Activated CD4-positive, alpha-beta T cell treated with anti-CD3 and anti-CD28 coated beads, Interleukin-2, amount 50 U/mL, for 16 hours (primary cell): ENCODE results near the gene TRABD2A.
"Not testable (repeated sequence)": the region's sequence is repeated elsewhere in the genome, so short reads cannot be mapped to it uniquely, and the experiment has no call there.

ENCODE experiments used
- DNase-seq: peaks from one replicate; pipeline ENCODE4 v3.0.0-alpha.2; 2020

Gene TRABD2A

DNA sequence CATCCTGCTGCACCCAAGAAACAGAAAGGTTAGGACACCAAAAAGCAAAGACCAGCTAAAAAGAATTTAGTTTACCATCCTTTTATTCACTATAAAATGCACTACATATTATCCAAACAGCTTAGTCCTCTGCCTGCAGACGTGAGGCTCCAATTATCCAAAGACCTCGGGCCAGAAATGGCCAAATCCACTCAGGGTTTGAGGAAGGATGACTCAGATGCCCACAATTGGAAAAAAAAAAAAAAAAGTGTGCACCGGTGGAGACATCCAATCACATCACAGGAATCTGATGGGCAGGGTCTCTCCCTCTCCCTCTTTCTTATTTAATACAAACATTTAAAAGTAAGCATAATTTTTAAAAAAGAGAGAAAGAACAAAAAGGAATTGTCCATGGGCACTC is 65.7 kb downstream of the TRABD2A start:
- DNase-seq: no peak

DNA sequence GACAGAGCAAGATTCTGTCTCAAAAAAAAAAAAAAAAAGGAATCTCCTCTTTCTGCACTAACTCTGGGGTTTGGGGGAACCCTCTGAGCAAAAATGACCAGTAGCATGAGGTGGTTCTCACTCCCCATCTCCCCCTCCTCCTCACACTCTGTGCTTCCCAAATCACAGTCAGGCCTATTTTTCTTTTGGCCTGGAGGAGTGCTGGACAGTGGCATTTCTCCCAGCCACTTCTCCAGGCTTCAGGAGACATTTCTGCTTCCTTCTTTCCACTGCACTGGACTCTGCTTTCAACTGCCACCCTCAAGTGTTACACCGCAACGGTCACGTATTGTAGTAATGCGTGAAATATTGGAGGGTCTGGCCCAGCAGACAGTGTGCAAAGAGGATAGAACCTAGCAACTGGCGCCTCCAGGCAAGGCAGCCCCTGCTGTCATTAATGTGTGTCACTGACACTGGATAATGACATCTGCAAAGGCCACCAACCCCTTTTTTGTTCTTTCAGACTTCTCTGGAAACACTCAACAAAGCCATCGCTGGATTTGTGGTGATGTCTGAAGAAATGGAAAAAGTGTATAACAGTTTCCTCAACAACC is 68.9 kb downstream of the TRABD2A start:
- DNase-seq: no peak

DNA sequence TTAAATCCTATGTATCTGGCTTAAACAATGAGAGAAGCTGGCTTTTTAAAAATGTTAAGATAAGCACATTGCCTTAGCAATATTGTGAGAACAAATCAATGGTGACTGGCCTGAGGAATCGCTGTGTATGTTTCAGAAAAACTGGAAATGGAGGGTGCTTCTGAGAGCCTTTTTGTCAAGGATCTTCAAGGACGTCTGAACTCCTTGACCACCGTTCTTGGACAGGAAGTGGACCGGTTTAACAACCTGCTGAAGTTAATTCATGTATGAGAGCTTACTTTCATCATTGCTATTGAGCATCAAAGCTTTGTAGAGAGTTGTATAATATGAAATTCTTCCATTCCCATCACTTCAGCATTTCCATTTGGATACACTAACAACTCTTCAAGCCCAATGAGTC is 72.6 kb downstream of the TRABD2A start:
- no peak for DNase-seq

DNA sequence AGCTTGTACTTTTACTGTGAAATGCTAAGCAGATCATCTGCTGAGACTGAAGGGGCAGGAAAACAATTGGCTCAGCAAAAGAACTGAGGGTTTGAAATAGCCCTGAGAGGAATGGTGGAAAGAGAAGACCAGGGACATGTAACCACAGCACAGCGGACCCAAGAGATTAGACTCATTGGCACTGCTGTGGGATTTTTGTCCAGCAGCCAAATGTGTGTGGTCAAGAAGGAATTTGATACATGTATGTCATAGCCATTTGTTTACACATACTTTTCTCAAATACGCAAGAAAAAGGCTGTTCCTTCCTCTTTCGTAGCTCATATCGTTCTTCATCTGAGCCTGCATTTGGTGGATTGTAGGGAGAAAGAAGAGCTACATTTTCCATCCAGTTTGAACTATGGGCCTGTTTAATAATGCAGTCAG is 73.8 kb downstream of the TRABD2A start:
- no peak for DNase-seq

DNA sequence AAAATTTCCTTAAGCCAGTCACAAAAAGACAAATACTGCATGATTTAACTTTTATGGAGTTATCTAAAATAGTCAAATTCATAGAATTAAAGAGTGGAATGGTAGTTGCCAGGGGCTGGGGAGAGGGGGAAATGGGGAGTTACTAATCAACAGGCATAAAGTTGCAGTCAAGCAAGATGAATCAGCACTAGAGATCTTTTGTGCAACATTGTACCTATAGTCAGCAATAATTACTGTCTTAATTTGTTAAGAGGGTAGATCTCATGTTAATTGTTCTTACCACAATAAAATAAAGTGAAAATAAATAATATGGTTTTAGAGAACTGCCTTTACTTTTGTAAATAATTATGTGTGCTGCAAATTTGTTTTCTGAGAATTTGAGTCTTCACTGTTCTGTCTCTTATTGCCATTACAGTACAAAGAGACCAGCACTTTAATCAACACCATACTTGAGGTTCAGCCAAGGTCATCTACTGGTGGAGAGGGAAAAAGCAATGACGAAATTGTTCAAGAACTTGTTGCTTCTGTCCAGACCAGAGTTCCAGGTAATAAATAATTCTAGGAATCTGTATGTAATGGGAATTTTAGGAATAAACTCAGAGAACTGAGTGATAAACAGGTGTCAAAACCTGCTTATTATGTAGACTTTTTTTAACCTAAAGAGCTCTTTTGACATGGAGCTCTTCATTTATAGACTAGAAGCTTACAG is 75.5 kb downstream of the TRABD2A start:
- DNase-seq: no peak

DNA sequence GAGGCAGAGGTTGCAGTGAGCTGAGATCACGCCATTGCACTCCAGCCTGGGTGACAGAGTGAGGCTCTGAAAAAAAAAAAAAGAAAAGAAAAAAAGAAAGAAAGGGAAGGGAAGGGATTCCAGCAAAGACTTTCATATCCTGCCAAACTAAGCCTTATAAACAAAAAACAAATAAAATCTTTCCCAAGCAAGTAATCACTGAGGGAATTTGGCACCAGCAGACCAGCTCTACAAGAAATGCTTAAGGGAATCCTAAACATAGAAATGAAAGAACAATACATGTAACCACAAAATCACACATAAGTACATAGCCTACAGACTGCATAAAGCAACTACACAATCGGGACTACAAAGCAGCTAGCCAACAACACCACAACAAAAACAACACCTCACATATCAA is 79.1 kb downstream of the TRABD2A start:
- DNase-seq: no peak

DNA sequence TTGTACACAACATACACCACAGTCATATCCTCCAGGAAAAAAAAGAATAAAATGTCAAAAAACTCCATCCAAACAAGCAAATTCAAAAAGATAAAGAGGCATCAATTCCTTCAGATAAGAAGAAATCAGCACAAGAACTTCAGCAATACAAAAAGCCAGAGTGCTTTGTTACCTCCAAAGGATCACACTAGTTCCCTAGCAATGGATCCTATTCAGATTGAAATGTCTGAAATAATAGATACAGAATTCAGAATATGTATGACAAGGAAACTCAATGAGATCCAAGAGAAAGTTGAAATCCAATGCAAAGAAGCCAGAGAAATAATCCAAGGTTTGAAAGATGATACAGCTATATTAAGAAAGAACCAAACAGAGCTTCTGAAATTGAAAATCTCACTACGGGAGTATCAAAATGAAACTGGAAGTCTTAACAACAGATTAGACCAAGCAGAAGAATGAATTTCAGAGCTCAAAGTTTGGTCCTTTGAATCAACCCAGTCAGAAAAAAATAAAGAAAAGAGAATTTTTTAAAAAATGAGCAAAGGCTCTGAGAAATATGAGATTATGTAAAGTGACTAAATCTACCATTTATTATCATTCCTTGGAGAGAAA is 80.6 kb downstream of the TRABD2A start:
- DNase-seq: peak; percentile 13

DNA sequence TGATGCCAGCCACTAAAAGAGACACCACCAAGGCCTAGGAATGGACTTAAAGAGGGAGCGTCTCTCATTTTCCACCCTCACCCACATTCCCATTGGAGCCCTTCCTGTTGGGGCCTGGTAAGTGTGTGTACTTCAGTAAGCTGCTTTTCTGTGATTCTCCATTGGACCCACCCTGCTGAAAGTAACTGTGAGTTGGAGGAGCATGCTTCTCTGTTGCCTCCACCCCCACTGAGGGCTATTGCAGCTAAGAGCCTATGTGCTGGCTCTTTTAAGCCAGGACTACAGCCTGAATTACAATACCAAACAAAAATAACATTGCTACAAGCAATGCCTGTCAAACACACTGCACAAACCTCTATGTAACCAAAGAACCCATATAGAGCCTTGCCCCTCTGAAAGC is 81.1 kb downstream of the TRABD2A start:
- no peak for DNase-seq

DNA sequence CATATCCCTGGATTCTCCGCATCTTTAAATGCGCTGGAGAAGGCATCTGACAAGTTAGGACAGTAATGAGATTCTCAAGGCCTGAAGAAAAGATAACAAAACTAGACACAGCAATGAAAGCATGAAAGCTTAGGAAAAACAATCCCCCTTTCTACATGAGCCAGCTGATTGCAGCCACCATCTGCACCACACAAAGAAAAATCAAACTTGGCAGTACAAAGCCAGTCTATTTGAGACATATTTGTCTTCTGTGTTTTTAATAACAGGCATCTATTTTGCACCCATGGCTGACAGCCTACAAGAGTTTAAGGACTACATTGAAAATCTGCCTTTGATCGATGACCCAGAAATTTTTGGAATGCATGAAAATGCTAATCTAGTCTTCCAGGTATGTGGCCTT is 83.6 kb downstream of the TRABD2A start:
- no peak for DNase-seq

DNA sequence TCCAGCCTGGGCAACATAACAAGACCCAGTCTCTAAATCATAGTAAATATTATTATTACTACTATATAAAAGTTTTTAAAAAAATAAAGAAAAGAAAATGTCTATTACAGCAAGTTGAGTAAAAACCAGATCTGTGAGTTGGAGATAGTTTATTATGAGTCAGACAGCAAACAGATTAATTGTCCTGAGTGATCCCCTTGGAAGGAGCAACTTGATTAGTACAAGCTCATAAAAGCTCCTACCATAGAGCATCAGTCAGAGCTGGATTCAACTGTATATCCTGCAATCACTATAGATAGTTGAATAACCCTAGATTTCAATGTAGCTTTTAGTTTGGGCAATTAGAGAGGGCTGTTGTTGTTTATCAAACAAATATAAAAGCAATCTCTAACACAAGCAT is 84.1 kb downstream of the TRABD2A start:
- no peak for DNase-seq

DNA sequence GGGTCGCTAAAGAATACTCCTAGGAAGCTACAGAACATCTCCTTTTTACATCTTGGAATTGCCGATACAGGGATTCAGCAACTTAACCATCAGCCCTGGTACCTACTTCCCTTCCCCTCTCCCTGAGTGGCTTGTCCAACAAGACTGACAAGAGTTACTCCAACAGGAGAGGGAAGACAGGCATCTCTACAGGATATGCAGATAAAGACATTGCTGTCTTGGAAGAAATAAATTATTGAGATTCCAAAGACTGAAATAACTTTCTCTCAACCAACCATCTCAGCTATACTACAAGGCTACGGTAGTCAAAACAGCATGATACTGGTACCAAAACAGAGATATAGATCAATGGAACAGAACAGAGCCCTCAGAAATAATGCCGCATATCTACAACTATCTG is 87.2 kb downstream of the TRABD2A start:
- no peak for DNase-seq

DNA sequence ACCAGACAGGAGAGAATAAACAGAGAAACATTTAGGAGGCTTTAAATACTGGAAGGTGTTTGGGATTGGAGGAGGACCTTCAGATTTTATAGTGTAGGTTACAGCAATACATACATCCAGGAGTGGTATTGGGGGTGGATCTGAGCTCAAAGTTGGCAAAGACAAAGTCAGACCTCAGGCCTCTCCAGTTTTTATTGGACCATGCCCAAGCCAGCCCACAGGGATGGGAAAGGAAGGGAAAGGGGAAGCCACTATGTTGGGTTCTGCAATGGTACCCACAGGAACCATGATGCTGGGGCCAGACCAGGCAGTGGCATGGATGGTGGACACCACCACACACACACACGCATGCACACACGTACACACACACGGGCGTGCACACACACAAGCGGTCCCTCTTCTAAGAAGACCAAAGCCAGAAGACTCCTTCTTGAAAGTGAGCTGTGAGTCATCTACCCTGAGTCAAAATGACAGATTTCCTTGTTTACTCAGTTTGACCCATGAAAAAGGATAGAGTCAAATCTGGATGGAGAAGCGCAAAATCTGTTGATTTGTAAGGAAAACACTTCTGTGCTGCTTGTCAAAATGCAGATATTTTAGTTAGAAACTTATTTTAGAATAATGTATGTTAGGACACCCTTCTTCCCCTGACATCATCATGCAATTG is 87.9 kb downstream of the TRABD2A start:
- peak; percentile 7 for DNase-seq

DNA sequence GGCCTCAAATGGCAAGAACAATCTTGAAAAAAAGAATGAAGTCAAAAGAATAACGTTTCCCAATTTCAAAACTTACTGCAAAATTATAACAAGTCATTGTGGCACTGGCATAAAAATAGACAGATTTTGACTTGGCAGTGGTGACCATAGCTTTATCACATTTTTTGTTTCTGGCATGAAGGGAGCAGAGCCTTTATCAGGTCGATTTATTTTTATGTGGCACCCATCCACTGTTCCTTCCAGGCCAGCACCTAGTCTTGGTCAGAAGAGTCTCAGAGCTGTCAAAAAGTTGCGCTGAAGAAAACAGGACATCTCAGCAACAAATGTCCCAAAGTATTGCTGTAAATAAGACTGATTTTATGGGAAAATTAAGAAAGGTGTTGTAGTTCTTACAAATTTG is 92.4 kb downstream of the TRABD2A start:
- DNase-seq: no peak

DNA sequence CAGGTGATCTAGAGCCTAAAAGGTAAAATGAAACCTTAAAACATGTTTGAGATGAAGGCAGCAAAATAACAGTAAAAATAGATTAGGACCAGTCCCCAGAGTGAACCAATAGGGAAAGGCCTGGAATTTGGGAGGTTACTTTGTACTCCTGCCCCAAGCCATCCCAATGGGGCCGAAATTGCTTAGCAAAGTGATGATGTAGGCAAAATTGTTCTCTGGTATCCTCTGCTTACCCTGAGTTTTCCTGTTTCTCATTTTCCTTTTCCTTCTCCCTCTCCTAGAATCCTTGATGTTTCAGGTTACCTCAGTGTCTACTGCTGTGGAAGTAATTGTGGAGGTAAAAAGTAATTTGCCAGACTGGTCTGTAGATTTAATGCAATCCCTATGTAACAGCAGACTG is 92.9 kb downstream of the TRABD2A start:
- DNase-seq: no peak

DNA sequence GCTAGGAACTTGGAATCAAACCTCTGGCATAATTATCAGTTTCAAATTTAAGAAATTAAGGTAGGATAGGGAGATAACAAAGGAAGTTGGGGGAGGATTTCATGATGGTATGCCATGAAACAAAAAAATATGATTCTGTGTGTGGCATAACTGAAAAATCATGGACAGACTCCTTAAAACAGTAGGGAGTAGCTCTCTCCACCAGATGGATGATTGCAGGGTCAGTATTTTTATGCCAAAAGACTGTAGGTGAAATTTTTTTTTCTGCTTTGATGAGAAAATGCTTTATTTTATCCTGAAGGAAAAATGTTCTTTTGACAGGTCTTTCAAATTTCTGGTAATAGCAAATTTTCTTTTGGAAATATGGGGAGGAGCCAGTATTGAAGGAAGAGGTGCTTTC is 94.3 kb downstream of the TRABD2A start:
- DNase-seq: no peak

DNA sequence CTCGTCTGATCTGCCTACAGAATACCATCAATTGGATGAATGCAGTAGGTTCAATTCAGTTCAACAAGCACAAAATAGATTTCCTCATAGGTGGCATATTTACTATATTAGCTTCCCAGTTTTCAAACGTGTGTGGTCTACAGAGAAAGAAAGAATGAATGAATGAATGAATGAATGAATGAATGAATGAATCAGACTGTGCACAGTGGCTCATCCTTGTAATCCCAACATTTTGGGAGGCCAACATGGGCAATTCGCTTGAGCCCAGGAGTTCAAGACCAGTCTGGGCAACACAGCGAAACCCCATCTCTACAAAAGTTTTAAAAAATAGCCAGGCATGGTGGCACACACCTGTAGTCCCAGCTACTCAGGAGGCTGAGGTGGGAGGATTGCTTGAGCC is 94.9 kb downstream of the TRABD2A start:
- no peak for DNase-seq

DNA sequence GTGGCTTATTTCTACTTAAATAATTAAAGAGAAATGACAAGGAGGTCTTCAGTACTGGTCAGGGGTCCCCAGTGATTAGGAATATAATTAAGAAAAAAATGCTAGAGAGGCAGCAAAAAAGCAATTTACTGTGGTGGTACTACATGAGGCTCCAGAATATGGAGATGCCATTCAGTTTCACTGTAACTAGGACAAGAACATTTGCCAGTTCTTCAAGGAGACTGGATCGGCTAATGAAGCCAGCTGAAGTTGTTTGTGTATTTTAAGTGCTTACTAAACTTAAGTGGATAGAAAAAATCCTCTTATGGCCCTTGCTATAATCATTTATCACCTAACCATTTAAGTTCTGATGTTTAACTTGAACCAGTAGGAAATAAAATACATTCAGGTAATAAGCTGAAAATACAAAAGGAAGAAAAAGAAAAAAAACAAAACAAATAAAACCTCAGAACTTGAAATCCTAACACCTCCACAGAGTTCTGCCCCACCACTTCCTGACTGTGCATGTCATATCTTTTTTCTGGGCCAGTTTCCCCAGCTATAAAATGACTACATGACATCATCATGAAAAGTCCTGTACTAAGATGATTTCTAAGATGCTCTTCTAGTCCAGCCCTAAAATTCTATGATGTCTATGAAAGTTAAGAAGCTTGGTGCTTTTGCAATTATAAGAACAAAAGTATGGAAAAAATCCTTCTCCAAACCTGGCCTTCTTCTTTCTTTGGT is 98.0 kb downstream of the TRABD2A start:
- DNase-seq: peak; percentile 65

DNA sequence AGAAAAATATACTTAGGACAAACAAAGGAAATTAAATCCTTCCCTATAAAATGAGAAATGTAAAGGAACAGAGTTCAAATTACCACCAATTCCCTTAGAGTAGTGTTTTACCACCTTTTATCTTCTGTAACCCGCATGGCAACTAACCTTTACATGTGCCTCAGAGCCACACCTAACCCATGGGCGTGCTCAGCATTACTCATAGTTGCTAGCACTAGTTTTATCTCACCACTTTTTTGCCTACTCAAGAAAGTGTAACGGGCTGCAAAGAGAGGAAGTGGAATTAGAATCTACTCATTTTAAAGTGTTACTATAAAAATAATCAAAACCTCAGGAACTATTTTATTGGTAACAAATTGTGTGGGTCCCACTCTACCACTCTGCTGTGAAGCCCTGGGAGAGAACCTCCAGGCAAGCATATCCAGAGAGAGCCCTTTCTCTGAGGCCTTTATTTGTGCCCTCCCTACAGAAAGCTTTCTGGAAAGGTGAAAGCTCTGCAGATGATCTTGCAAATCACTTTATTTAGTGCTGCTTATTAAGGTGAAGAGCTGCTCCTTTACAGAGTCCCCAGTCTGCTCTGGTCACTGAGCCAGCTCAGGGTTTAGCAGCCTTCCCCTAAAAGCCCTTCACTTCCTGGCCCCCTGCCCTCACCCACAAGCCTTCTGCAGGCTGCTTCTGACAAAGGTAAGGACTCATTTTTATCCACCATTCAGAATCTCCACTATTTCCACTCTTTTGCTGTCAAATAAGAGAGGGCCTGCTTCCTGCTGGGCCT is 98.8 kb downstream of the TRABD2A start:
- DNase-seq: peak; percentile 65

DNA sequence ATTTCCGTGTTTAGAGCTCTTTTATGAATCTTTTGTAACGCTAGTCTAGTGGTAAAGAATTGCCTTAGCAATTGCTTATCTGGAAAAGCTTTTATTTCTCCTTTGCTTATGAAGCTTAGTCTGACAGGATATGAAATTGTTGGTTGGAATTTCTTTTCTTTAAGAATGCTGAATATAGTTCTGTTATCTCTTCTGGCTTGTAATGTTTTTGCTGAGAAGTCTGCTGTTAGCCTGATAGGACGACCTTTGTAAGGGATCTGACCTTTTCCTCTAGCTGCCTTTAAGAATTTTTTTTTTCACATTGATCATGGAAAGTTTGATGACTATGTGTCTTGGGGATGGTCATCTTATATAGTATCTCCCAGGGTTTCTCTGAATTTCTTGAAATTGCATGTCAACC is 101.1 kb downstream of the TRABD2A start:
- no peak for DNase-seq

DNA sequence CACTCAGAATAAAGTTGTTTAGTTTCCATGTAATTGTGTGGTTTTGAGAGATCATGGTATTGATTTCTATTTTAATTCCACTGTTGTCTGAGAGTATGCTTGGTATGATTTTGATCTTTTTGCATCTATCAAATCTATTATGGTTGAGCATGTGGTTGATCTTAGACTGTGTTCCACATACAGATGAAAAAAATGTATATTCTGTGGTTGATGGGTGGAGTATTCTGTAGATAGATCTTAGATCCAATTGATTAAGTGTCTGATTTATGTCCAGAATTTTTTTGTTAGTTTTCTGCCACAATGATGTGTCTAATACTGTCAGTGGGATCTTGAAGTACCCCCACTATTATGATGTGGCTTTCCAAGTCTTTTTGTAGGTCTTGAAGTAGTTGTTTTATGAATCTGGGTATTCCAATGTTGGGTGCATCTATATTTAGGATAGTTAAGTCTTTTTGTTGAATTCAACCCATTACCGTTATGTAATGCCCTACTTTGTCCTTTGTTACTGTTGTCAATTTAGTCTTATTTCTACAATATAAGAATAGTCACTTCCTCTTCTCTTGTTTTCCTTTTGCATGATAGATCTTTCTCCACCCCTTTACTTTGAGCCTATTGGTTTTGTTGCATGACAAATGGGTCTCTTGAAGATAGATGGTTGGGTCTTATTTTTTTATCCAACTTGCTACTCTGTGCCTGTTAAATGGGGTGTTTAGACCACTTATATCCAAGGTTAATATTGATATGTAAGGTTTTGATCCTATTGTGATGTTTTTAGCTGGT is 101.8 kb downstream of the TRABD2A start:
- no peak for DNase-seq

DNA sequence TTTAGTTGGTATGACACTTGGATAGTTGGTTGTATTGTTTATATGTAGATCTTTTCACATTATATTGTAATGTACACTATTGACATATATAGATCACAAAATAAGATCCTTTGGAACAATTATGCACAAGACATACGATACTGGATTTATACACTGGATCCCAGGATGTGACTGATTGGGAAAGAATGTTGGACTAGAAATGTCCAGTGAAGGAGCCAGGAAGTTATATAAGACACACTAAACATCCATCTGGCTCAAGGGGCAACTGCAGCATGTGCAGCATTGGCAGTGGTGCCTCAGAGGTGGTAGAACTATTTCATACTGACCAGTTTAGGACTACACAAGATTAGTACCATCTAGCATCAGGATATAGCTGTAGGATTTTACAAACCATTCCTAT is 104.9 kb downstream of the TRABD2A start:
- DNase-seq: no peak

DNA sequence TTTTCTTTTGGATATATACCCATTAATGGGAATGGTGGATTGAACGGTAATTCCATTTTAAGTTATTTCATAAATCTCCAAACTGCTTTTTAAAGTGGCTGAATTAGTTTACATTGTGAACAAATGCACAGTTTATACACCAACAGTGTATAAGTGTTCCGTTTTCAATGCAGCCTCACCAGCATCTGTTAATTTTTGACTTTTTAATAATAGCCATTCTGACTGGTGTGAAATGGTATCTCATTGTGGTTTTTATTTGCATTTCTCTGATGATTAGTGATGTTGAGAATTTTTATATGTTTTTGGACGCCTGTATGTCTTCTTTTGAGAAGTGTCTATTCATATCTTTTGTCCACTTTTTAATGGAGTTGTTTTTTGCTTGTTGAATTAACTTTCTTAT is 107.3 kb downstream of the TRABD2A start:
- DNase-seq: not testable (repeated sequence)
